Keratinocyte (primary cell): ENCODE results near the gene BLTP1. TPM values are rescaled to one million over a fixed set of nuclear protein-coding genes. Genes with fewer than 3 reads are reported as not detected.
"Not testable (repeated sequence)": the region's sequence is repeated elsewhere in the genome, so short reads cannot be mapped to it uniquely, and the experiment has no call there.

Experiments
- DNase-seq: peaks from one replicate; pipeline ENCODE4 v3.0.0-alpha.2; 2011; ENCODE audit warnings: low read depth, missing footprints, low spot score
- FAIRE-seq: peaks from 2 replicates; lab custom pipeline; 2011; peaks lifted over from hg19 to GRCh38; lab: Jason Lieb, UNC
- H2AFZ ChIP-seq: 2 replicates; pipeline ENCODE4 v1.6.0; 2012; ENCODE audit warnings: low read length, control low read depth, inconsistent platforms; ENCODE audit not compliant: control insufficient read depth
- H3K27ac ChIP-seq: 2 replicates; pipeline ENCODE4 v1.5.1; 2011; ENCODE audit warnings: low read length; ENCODE audit not compliant: control insufficient read depth, insufficient read depth
- H3K27me3 ChIP-seq: 3 replicates; pipeline ENCODE4 v1.6.0; 2011; ENCODE audit warnings: low read length; ENCODE audit not compliant: control insufficient read depth, insufficient read depth; ENCODE audit errors: extremely low read depth
- H3K36me3 ChIP-seq, 2 experiments: 2 replicates in 1 of 2; 3 replicates in 1 of 2; pipeline ENCODE4 v1.5.1; 2011; ENCODE audit warnings: low read length in 2 of 2, mild to moderate bottlenecking in 1 of 2; ENCODE audit not compliant: control insufficient read depth in 2 of 2, insufficient read depth in 2 of 2; ENCODE audit errors: extremely low read depth in 1 of 2
- H3K4me1 ChIP-seq: 3 replicates; pipeline ENCODE4 v1.5.1; 2011; ENCODE audit warnings: low read length; ENCODE audit not compliant: control insufficient read depth, insufficient read depth; ENCODE audit errors: extremely low read depth
- H3K4me2 ChIP-seq: 3 replicates; pipeline ENCODE4 v1.6.0; 2011; ENCODE audit warnings: low read depth, low read length; ENCODE audit not compliant: control insufficient read depth, insufficient read depth; ENCODE audit errors: extremely low read depth
- H3K4me3 ChIP-seq, 3 experiments: fragments of 200-600 bp in 1 of 3; sonication (generic) in 1 of 3; 2 replicates in 2 of 3; 3 replicates in 1 of 3; pipeline ENCODE4 v1.5.1; 2011 to 2016; ENCODE audit warnings: low read length in 3 of 3, mild to moderate bottlenecking in 3 of 3, control low read depth in 2 of 3, inconsistent platforms in 1 of 3, low read depth in 1 of 3, mixed read lengths in 1 of 3, mixed run types in 1 of 3, moderate library complexity in 1 of 3; ENCODE audit not compliant: control insufficient read depth in 2 of 3, insufficient read depth in 2 of 3; ENCODE audit errors: extremely low read depth in 1 of 3
- H3K79me2 ChIP-seq: 2 replicates; pipeline ENCODE4 v1.6.0; 2012; ENCODE audit warnings: low read length; ENCODE audit not compliant: control insufficient read depth, insufficient read depth
- H3K9ac ChIP-seq: 3 replicates; pipeline ENCODE4 v1.6.0; 2011; ENCODE audit warnings: low read length; ENCODE audit not compliant: control insufficient read depth, insufficient read depth; ENCODE audit errors: extremely low read depth
- H3K9me1 ChIP-seq: 3 replicates; pipeline ENCODE4 v1.6.0; 2011; ENCODE audit warnings: low read length; ENCODE audit not compliant: control insufficient read depth, insufficient read depth; ENCODE audit errors: extremely low read depth
- H3K9me3 ChIP-seq: 2 replicates; pipeline ENCODE4 v1.5.1; 2012; ENCODE audit warnings: low read depth, low read length; ENCODE audit not compliant: control insufficient read depth
- H4K20me1 ChIP-seq: 3 replicates; pipeline ENCODE4 v1.6.0; 2011; ENCODE audit warnings: low read length; ENCODE audit not compliant: control insufficient read depth, insufficient read depth; ENCODE audit errors: extremely low read depth
- CTCF ChIP-seq, 3 experiments: IDR thresholded peaks in 1 of 3; conservative IDR thresholded peaks in 1 of 3; optimal IDR thresholded peaks in 1 of 3; 2 replicates in 2 of 3; 3 replicates in 1 of 3; pipeline versions ENCODE3 to v1.5.1; 2011; ENCODE audit warnings: low read length in 3 of 3, mild to moderate bottlenecking in 3 of 3, moderate library complexity in 2 of 3, control low read depth in 1 of 3, inconsistent platforms in 1 of 3; ENCODE audit not compliant: insufficient read depth in 2 of 3; ENCODE audit errors: extremely low read depth in 1 of 3
- EZH2 ChIP-seq: IDR thresholded peaks from one replicate; pipeline ENCODE4 v1.6.1; 2012; ENCODE audit warnings: inconsistent platforms, mild to moderate bottlenecking, low read length, moderate library complexity
- dilution Hi-C: fragments of 300-500 bp; cut with MboI; formaldehyde crosslinking; loops from one replicate; pipeline ENCODE4 v1.7.0; 2020; ENCODE audit warnings: low sequenced_read_pairs; ENCODE audit not compliant: extremely low pct_ligation_motif_present
- polyA plus RNA-seq, 5 experiments: library from polyadenylated mRNA; depleted of rRNA in 3 of 5; stranded (reverse) in 3 of 5; stranded (forward) in 1 of 5; unstranded in 1 of 5; fragments of >200 nt; gene quantifications; 1 replicate in 1 of 5; 2 replicates in 3 of 5; 3 replicates in 1 of 5; pipeline versions ENCODE4 v1.2.1 to v1.2.3, GENCODE V29; 2011 to 2012; ENCODE audit warnings: missing spikeins in 2 of 5, low read depth in 1 of 5, low replicate concordance in 1 of 5

BLTP1 gene
- polyA plus RNA-seq, 1 donor (not counting 4 experiments of a cell fraction or from before 2014, with no cell fraction given), result 28.9 TPM

- H3K9me1 ChIP-seq, result no peaks in the 10 kb centered on the region
- TF ChIP-seq CTCF (optimal IDR thresholded peaks at IDR 0.05 in 1 of 3, IDR thresholded peaks at IDR 0.05 in 1 of 3, conservative IDR thresholded peaks at IDR 0.05 in 1 of 3; ENCODE audit: extremely low read depth in 1 of 3, insufficient read depth in 2 of 3, low read length in 3 of 3), result no peak
- TF ChIP-seq EZH2, result no peak
- no peaks in the 10 kb centered on the region for H4K20me1 ChIP-seq
- no peak overlapping the region for H2AFZ ChIP-seq
- H3K9me3 ChIP-seq, result no peaks in the 10 kb centered on the region
- no peak overlapping the region for H3K27ac ChIP-seq
- no peak overlapping the region for H3K4me2 ChIP-seq
- DNase-seq (no peak), FAIRE-seq (no peak)
- no peaks in the 10 kb centered on the region for H3K4me1 ChIP-seq
- H3K4me3 ChIP-seq, result no peak overlapping the region
- H3K79me2 ChIP-seq, result no peaks in the 10 kb centered on the region
- no peak overlapping the region for H3K9ac ChIP-seq
- no peaks in the 10 kb centered on the region for H3K36me3 ChIP-seq
- H3K27me3 ChIP-seq, result no peaks in the 10 kb centered on the region
- dilution Hi-C loops, result no loop called here
Observed at GRCh38 chr4:122107680-122108079, 44.5 kb upstream of the BLTP1 start.

GRCh38 chr4:122110304-122110703 lies 41.8 kb upstream of the BLTP1 start:
- H3K4me2 ChIP-seq, H3K27ac ChIP-seq: not testable (repeated sequence)

GRCh38 chr4:122117743-122118142 lies 34.4 kb upstream of the BLTP1 start:
- Histone ChIP-seq H3K9me1 (no peaks in the 10 kb centered on the region), H3K36me3 (no peaks in the 10 kb centered on the region), H2AFZ (no peak overlapping the region), H3K9ac (no peak overlapping the region), H3K79me2 (no peaks in the 10 kb centered on the region), H3K27ac (no peak overlapping the region), H4K20me1 (no peaks in the 10 kb centered on the region), H3K4me2 (no peak overlapping the region), H3K4me1 (no peaks in the 10 kb centered on the region), H3K4me3 (no peak overlapping the region), H3K9me3 (no peaks in the 10 kb centered on the region), H3K27me3 (no peaks in the 10 kb centered on the region)
- dilution Hi-C loops, result no loop called here
- no peak for FAIRE-seq
- TF ChIP-seq EZH2 (no peak), CTCF (optimal IDR thresholded peaks at IDR 0.05 in 1 of 3, IDR thresholded peaks at IDR 0.05 in 1 of 3, conservative IDR thresholded peaks at IDR 0.05 in 1 of 3; ENCODE audit: extremely low read depth in 1 of 3, insufficient read depth in 2 of 3, low read length in 3 of 3) (no peak)
- DNase-seq, result no peak

More at GRCh38 chr4:122110304-122110703, 41.8 kb upstream of the BLTP1 start:
- H4K20me1 ChIP-seq, H3K27me3 ChIP-seq, dilution Hi-C loops, H3K9me3 ChIP-seq, H3K9ac ChIP-seq, H3K79me2 ChIP-seq, H2AFZ ChIP-seq, H3K9me1 ChIP-seq, H3K36me3 ChIP-seq, DNase-seq, H3K4me3 ChIP-seq, FAIRE-seq, H3K4me1 ChIP-seq: not testable (repeated sequence)
